ENCODE measurements around the gene GMDS.

Gene GMDS

GRCh38 chr6:1586861-1587450 is 658.4 kb downstream of the GMDS start:
- no peak for DNase-seq (ENCODE audit: low read depth)

DNA sequence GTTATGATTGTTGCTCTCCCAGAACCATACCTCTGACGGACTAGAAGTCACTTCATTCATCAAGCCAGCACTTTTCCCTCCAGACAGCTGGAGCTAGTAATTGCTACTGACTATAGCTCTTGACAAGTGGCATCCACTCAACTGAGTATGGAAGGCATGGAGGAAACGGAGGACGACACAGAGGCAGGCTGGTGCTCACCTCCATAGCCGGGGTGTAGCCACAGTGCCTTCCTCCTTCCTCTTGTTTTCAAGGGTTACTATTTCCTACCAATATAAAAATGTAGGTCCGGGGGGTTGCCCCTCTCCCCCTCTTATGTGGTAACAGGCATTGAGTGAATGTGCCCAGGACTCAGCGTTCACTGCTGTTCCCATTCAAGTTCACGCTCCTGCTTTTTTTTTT is 659.1 kb downstream of the GMDS start:
- no peak for DNase-seq (ENCODE audit: low read depth)

- DNase-seq (ENCODE audit: low read depth) = no peak
These were observed 659.7 kb downstream of the GMDS start for GRCh38 chr6:1585669-1586049.

- no peak for DNase-seq (ENCODE audit: low read depth)
These were observed 660.3 kb downstream of the GMDS start for GRCh38 chr6:1584996-1585668.

GRCh38 chr6:1584146-1584545 is 661.3 kb downstream of the GMDS start:
- no peak for DNase-seq (ENCODE audit: low read depth)

- DNase-seq (ENCODE audit: low read depth) = no peak
These were observed 664.0 kb downstream of the GMDS start for GRCh38 chr6:1581120-1581991.

DNA sequence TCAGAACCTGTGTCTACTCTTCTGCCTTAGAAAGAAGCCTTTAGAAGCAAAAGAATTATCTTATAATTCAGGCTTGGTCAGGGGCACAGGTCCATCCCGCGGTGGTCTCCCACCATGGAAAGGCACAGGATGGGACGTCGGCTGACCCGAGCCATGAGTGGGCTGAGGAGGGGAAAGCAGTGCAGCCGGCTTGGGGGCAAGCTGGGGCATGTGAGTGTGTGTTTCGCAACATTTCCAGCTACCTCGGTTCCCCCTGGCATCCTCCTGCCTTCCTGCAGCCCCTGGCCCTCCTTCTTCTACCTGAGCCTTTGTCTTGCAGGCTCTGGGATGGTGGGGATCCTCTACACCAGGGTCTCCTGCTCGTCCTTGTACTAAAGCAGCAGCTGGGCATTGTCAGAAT is 664.8 kb downstream of the GMDS start:
- DNase-seq (ENCODE audit: low read depth) = no peak

DNA sequence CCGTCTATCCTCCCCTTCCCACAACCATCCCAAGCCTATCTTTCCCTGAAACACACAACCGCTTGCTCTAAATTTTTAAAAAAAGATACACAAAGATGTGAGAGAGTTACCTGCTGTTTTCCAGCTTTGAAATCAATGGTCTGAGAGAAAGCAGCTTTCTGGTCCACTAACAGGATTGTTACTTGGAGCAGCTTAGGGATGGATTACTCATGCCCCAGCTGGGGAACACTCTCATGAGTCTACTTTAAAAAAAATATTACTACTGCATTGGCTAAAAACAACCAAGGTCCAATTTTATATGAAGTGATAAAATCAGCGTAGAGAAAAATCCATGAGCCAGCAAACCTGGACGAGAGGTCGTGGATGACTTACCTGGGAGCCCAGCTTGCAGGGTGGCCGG is 665.3 kb downstream of the GMDS start:
- DNase-seq (ENCODE audit: low read depth) = no peak

DNA sequence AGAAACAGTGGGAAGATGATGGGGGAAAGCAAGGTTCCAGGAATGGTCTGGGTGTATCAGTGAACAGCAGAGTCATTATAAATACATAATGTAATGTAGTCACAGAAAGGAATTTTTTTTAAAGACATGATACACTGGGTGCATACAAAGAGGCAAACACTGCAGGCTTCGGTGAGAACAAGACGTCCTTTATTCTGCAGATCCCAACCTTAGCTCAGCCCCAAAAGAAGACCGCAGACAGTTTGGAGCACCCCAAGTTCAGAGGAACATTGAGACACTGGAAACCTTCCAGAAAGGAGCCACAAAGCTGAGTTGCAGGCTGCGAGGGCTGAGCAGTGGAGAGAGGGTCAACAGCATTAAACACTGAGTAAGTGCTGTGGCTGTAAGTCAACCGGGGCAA is 666.3 kb downstream of the GMDS start:
- no peak for DNase-seq (ENCODE audit: low read depth)

GRCh38 chr6:1577896-1578745 is 667.3 kb downstream of the GMDS start:
- no peak for DNase-seq (ENCODE audit: low read depth)

- DNase-seq (ENCODE audit: low read depth) = no peak
These were observed 668.2 kb downstream of the GMDS start for GRCh38 chr6:1577146-1577680.

DNA sequence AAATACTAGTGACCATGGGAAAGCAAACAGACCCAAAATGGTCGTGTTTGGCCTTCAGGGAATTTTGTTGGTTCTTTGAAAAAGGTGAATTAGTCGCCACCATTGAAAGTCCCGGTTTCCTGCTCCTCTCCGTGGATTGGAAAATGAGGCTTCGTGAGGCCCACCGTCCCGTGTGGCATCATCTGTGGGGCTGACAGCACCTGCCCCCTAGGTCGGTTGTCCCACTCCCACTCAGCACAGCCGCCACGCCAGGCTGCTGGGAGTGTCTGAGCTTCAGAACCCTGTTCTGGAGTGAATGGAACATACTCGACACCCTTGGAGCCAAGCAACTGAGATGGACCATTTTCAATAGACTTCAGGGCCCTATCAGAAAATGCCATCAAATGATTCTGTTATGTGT is 668.7 kb downstream of the GMDS start:
- DNase-seq (ENCODE audit: low read depth) = no peak

- no peak for DNase-seq (ENCODE audit: low read depth)
These were observed 669.2 kb downstream of the GMDS start for GRCh38 chr6:1576166-1576565.

DNA sequence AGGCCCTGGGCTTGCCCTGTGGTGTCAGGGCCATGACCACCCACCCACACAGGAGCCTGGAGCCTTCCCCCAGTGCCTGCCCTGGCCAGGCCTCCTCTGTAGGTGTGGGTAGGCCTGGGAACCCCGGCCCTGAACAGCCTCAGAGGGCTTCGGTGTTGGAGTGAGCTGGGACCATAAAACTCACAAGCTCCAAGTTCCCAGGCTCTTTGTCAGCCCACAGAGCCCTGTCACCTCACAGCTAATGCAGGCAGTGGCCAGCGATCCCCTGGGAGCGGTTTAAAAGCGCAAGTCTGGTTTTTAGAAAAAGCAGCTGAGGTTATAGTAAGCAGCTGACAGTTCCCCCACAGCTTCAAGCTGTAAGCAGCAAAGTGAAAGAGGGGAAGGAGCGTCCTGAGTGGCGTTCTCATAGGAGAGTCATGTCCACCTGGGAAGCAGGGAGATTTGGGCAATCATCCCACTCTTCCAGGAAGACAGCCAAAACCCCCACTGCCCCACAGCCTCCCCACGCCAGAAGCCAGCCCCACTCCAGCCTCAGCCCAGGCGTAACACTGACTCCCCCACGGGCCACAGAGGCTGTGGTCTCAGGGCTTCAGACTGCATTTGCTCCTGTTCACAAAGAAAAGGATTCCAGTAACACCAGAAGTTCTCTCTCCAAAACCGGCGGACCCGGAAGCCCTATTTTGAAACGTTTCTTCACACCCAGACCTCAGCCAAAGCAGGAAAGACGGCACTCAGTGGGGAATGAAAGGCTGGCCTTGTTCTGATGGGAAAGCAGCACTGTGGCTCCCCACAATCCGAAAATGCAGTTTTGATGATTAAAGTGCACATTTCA is 670.0 kb downstream of the GMDS start:
- DNase-seq (ENCODE audit: low read depth) = no peak

- no peak for DNase-seq (ENCODE audit: low read depth)
These were observed 670.6 kb downstream of the GMDS start for GRCh38 chr6:1574890-1575209.

- DNase-seq (ENCODE audit: low read depth) = no peak
These were observed 671.2 kb downstream of the GMDS start for GRCh38 chr6:1574083-1574761.
